Measurements from ENCODE around the gene BTBD9. TPM values are rescaled to one million over a fixed set of nuclear protein-coding genes. Genes with fewer than 3 reads are reported as not detected.

The BTBD9 gene
- total RNA-seq, 1 experiment from 2014 or later: 4.9 TPM

GRCh38 chr6:38487423-38487822, 152.3 kb downstream of the BTBD9 start:
- no peak for DNase-seq (ENCODE audit: extremely low read depth, low read depth)

- DNase-seq (ENCODE audit: extremely low read depth, low read depth): no peak
Observed at GRCh38 chr6:38485488-38485887, 154.2 kb downstream of the BTBD9 start.

GRCh38 chr6:38484656-38485055, 155.1 kb downstream of the BTBD9 start:
- no peak for DNase-seq (ENCODE audit: extremely low read depth, low read depth)

GRCh38 chr6:38483526-38483925, 156.2 kb downstream of the BTBD9 start:
- DNase-seq (ENCODE audit: extremely low read depth, low read depth): no peak

GRCh38 chr6:38482466-38482865, 157.3 kb downstream of the BTBD9 start:
- no peak for DNase-seq (ENCODE audit: extremely low read depth, low read depth)

- no peak for DNase-seq (ENCODE audit: extremely low read depth, low read depth)
Observed at GRCh38 chr6:38481851-38482250, 157.9 kb downstream of the BTBD9 start.

- no peak for DNase-seq (ENCODE audit: extremely low read depth, low read depth)
Observed at GRCh38 chr6:38481211-38481836, 158.4 kb downstream of the BTBD9 start.

GRCh38 chr6:38480036-38480435, 159.7 kb downstream of the BTBD9 start:
- DNase-seq (ENCODE audit: extremely low read depth, low read depth): no peak

- DNase-seq (ENCODE audit: extremely low read depth, low read depth): no peak
Observed at GRCh38 chr6:38479331-38479730, 160.4 kb downstream of the BTBD9 start.

- DNase-seq (ENCODE audit: extremely low read depth, low read depth): no peak
Observed at GRCh38 chr6:38477680-38478260, 162.0 kb downstream of the BTBD9 start.

- DNase-seq (ENCODE audit: extremely low read depth, low read depth): no peak
Observed at GRCh38 chr6:38476888-38477287, 162.8 kb downstream of the BTBD9 start.

GRCh38 chr6:38476141-38476540, 163.6 kb downstream of the BTBD9 start:
- DNase-seq (ENCODE audit: extremely low read depth, low read depth): no peak

GRCh38 chr6:38470548-38470947, 169.2 kb downstream of the BTBD9 start:
- no peak for DNase-seq (ENCODE audit: extremely low read depth, low read depth)

GRCh38 chr6:38467566-38467965, 172.2 kb downstream of the BTBD9 start:
- no peak for DNase-seq (ENCODE audit: extremely low read depth, low read depth)

GRCh38 chr6:38460186-38460585, 179.5 kb downstream of the BTBD9 start:
- DNase-seq (ENCODE audit: extremely low read depth, low read depth): peak; percentile 22

GRCh38 chr6:38459291-38459690, 180.4 kb downstream of the BTBD9 start:
- DNase-seq (ENCODE audit: extremely low read depth, low read depth): no peak

- DNase-seq (ENCODE audit: extremely low read depth, low read depth): no peak
Observed at GRCh38 chr6:38453861-38454260, 185.9 kb downstream of the BTBD9 start.

- no peak for DNase-seq (ENCODE audit: extremely low read depth, low read depth)
Observed at GRCh38 chr6:38452816-38453660, 186.7 kb downstream of the BTBD9 start.

- DNase-seq (ENCODE audit: extremely low read depth, low read depth): no peak
Observed at GRCh38 chr6:38450717-38451116, 189.0 kb downstream of the BTBD9 start.

GRCh38 chr6:38445925-38446324, 193.8 kb downstream of the BTBD9 start:
- DNase-seq (ENCODE audit: extremely low read depth, low read depth): no peak

- no peak for DNase-seq (ENCODE audit: extremely low read depth, low read depth)
Observed at GRCh38 chr6:38445336-38445735, 194.4 kb downstream of the BTBD9 start.
